ENCODE measurements around the gene CUL4A. TPM values are rescaled to one million over a fixed set of nuclear protein-coding genes. Genes with fewer than 3 reads are reported as not detected.

Gene CUL4A
- total and polyA plus RNA-seq, 2 donors (not counting 1 experiment from before 2014, with no cell fraction given), result 107 to 126 TPM

DNA sequence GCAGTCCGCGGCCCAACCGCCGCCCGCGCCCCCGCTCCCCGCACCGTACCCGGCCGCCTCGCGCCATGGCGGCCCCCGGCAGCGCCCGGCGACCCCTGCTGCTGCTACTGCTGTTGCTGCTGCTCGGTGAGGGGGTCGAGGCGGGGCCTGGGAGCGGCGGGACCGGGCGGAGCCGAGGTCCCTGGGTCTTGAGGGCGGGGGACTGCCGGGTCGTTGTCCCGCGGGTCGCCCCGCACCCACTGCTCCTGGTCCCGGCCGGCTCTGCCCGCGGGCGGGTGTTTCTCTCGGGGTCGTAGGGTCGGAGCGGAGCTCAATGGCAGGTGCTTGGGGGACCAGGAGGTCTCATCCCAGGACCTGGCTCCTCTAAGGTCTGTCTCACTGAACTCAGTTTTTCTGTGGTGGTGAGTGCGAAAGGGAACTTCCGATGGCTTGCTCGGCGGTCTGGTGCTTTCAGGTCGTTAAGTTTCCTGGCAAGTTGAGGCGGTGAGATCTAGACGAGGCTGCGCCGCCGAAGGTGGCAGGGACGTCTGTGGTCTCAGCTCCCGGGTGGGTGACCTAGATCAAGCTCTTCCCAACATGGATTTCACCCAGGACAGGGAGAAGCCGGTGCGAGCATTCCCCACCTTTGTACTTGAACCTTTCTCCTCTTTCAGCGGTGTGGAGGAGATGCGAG, 88.1 kb downstream of the CUL4A start:
- DNase-seq (ENCODE audit: low read depth in 2 of 2), result peak in 1 of 2 donors; percentile 18
- H3K9ac ChIP-seq (ENCODE audit: insufficient read depth, low read length), result peak overlapping the region; percentile 89
- peak overlapping the region; percentile 18 for H2AFZ ChIP-seq (ENCODE audit: low read length)
- peak overlapping the region; percentile 95 to 98 (median 96) for H3K4me3 ChIP-seq (replicated peaks in 1 of 4; ENCODE audit: control extremely low read depth in 1 of 4, insufficient read depth in 1 of 4, low read depth in 3 of 4, low read length in 4 of 4)
- no peaks in the 10 kb centered on the region for H4K20me1 ChIP-seq (ENCODE audit: control insufficient read depth, extremely low read depth, insufficient read depth, low read length)
- TF ChIP-seq EZH2 (IDR thresholded peaks at IDR 0.05; ENCODE audit: low read length, missing control alignments), result no peak
- TF ChIP-seq, protein P1, sequence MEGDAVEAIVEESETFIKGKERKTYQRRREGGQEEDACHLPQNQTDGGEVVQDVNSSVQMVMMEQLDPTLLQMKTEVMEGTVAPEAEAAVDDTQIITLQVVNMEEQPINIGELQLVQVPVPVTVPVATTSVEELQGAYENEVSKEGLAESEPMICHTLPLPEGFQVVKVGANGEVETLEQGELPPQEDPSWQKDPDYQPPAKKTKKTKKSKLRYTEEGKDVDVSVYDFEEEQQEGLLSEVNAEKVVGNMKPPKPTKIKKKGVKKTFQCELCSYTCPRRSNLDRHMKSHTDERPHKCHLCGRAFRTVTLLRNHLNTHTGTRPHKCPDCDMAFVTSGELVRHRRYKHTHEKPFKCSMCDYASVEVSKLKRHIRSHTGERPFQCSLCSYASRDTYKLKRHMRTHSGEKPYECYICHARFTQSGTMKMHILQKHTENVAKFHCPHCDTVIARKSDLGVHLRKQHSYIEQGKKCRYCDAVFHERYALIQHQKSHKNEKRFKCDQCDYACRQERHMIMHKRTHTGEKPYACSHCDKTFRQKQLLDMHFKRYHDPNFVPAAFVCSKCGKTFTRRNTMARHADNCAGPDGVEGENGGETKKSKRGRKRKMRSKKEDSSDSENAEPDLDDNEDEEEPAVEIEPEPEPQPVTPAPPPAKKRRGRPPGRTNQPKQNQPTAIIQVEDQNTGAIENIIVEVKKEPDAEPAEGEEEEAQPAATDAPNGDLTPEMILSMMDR (conservative IDR thresholded peaks at IDR 0.05 in 1 of 2, IDR thresholded peaks at IDR 0.05 in 1 of 2; ENCODE audit: low read depth in 1 of 2, low read length in 2 of 2), result no peak
- H3K79me2 ChIP-seq (ENCODE audit: control insufficient read depth, insufficient read depth, low read length), result peaks cover 49% of the 10 kb centered on the region
- H3K27ac ChIP-seq (ENCODE audit: insufficient read depth, low read length), result peak overlapping the region; percentile 79
- no peaks in the 10 kb centered on the region for H3K4me1 ChIP-seq (ENCODE audit: control insufficient read depth, extremely low read depth, insufficient read depth, low read length)
- no peaks in the 10 kb centered on the region for H3K27me3 ChIP-seq (ENCODE audit: control insufficient read depth, insufficient read depth, low read length)
- H3K36me3 ChIP-seq (ENCODE audit: control insufficient read depth, insufficient read depth, low read length), result no peaks in the 10 kb centered on the region
- peak overlapping the region; percentile 93 for H3K4me2 ChIP-seq (ENCODE audit: extremely low read depth, insufficient read depth, low read length)
- H3K9me3 ChIP-seq (ENCODE audit: control insufficient read depth, insufficient read depth, low read depth, low read length), result no peaks in the 10 kb centered on the region

GRCh38 chr13:113298043-113298945, 88.9 kb downstream of the CUL4A start:
- H2AFZ ChIP-seq (ENCODE audit: low read length), result no peak overlapping the region
- peak overlapping the region; percentile 79 for H3K27ac ChIP-seq (ENCODE audit: insufficient read depth, low read length)
- peaks cover 57% of the 10 kb centered on the region for H3K79me2 ChIP-seq (ENCODE audit: control insufficient read depth, insufficient read depth, low read length)
- peak overlapping the region; percentile 95 to 98 (median 96) for H3K4me3 ChIP-seq (replicated peaks in 1 of 4; ENCODE audit: control extremely low read depth in 1 of 4, insufficient read depth in 1 of 4, low read depth in 3 of 4, low read length in 4 of 4)
- peak; percentile 13 to 31 for DNase-seq (ENCODE audit: low read depth in 2 of 2)
- no peaks in the 10 kb centered on the region for H3K36me3 ChIP-seq (ENCODE audit: control insufficient read depth, insufficient read depth, low read length)
- no peaks in the 10 kb centered on the region for H3K27me3 ChIP-seq (ENCODE audit: control insufficient read depth, insufficient read depth, low read length)
- H3K4me2 ChIP-seq (ENCODE audit: extremely low read depth, insufficient read depth, low read length), result peak overlapping the region; percentile 93
- no peaks in the 10 kb centered on the region for H4K20me1 ChIP-seq (ENCODE audit: control insufficient read depth, extremely low read depth, insufficient read depth, low read length)
- peak overlapping the region; percentile 52 for H3K9ac ChIP-seq (ENCODE audit: insufficient read depth, low read length)
- H3K4me1 ChIP-seq (ENCODE audit: control insufficient read depth, extremely low read depth, insufficient read depth, low read length), result no peaks in the 10 kb centered on the region
- TF ChIP-seq, protein P1 (conservative IDR thresholded peaks at IDR 0.05 in 1 of 2, IDR thresholded peaks at IDR 0.05 in 1 of 2; ENCODE audit: low read depth in 1 of 2, low read length in 2 of 2), result no peak
- no peak for TF ChIP-seq EZH2 (IDR thresholded peaks at IDR 0.05; ENCODE audit: low read length, missing control alignments)
- H3K9me3 ChIP-seq (ENCODE audit: control insufficient read depth, insufficient read depth, low read depth, low read length), result no peaks in the 10 kb centered on the region

DNA sequence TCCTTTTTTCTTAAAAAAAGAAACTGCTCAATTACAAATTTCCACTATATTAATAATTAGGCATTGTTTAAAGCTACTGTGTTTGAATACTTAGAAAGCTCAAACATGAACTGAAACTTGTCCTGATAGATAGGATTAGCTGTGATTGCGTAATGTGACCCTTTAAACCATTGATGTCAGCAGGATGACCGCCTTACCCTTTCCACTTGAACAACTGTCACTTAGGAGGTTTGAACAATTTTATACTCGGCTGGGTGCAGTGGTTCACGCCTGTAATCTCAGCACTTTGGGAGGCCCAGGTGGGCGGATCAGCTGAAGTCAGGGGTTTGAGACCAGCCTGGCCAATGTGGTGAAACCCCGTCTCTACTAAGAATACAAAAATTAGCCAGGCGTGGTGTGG, 90.5 kb downstream of the CUL4A start:
- no peak overlapping the region for H3K4me3 ChIP-seq (replicated peaks in 1 of 4; ENCODE audit: control extremely low read depth in 1 of 4, insufficient read depth in 1 of 4, low read depth in 3 of 4, low read length in 4 of 4)
- no peak overlapping the region for H2AFZ ChIP-seq (ENCODE audit: low read length)
- no peaks in the 10 kb centered on the region for H3K36me3 ChIP-seq (ENCODE audit: control insufficient read depth, insufficient read depth, low read length)
- no peak overlapping the region for H3K9ac ChIP-seq (ENCODE audit: insufficient read depth, low read length)
- no peaks in the 10 kb centered on the region for H3K9me3 ChIP-seq (ENCODE audit: control insufficient read depth, insufficient read depth, low read depth, low read length)
- no peak overlapping the region for H3K4me2 ChIP-seq (ENCODE audit: extremely low read depth, insufficient read depth, low read length)
- TF ChIP-seq, protein P1 (conservative IDR thresholded peaks at IDR 0.05 in 1 of 2, IDR thresholded peaks at IDR 0.05 in 1 of 2; ENCODE audit: low read depth in 1 of 2, low read length in 2 of 2), result no peak
- no peak for TF ChIP-seq EZH2 (IDR thresholded peaks at IDR 0.05; ENCODE audit: low read length, missing control alignments)
- no peaks in the 10 kb centered on the region for H3K4me1 ChIP-seq (ENCODE audit: control insufficient read depth, extremely low read depth, insufficient read depth, low read length)
- H3K27me3 ChIP-seq (ENCODE audit: control insufficient read depth, insufficient read depth, low read length), result no peaks in the 10 kb centered on the region
- no peak overlapping the region for H3K27ac ChIP-seq (ENCODE audit: insufficient read depth, low read length)
- H4K20me1 ChIP-seq (ENCODE audit: control insufficient read depth, extremely low read depth, insufficient read depth, low read length), result no peaks in the 10 kb centered on the region
- DNase-seq (ENCODE audit: low read depth in 2 of 2), result peak in 1 of 2 donors; percentile 19
- peaks cover 71% of the 10 kb centered on the region for H3K79me2 ChIP-seq (ENCODE audit: control insufficient read depth, insufficient read depth, low read length)

Measured in fibroblast of lung (primary cell).